SK-N-SH (cell line): ENCODE data around the gene FGD6. TPM values are rescaled to one million over a fixed set of nuclear protein-coding genes. Genes with fewer than 3 reads are reported as not detected.

Experiments used
- CTCF ChIA-PET: fragments of 300-600, 350-600 bp; formaldehyde crosslinking; extraction: SDS; loops from one replicate; lab custom pipeline; 2021; lab: Yijun Ruan, JAX
- POLR2A ChIA-PET: fragments of 350-600 bp; sonication (Branson Sonifier 250); formaldehyde crosslinking; extraction: SDS; loops from one replicate; lab custom pipeline; 2020; ENCODE audit warnings: antibody characterized with exemption, inconsistent platforms; lab: Yijun Ruan, JAX
- DNase-seq: peaks from one replicate; pipeline ENCODE4 v3.0.0; 2012
- H2AFZ ChIP-seq: fragments of 200-600 bp; sonication (generic); 2 replicates; pipeline ENCODE4 v1.8.1; 2016; ENCODE audit warnings: antibody characterized with exemption, mild to moderate bottlenecking, low read depth
- H3F3A ChIP-seq: fragments of 200-600 bp; sonication (generic); replicated peaks from 2 replicates; pipeline ENCODE3; 2016; ENCODE audit warnings: antibody characterized with exemption, mild to moderate bottlenecking; ENCODE audit not compliant: insufficient read depth
- H3K27ac ChIP-seq, 2 experiments: fragments of 200-500 bp in 1 of 2; fragments of 200-600 bp in 1 of 2; sonication (Bioruptor generic) in 1 of 2; sonication (generic), shearing (Covaris generic) in 1 of 2; 2 replicates each; pipeline versions ENCODE4 v1.5.1 to v1.6.1; 2014 to 2016; ENCODE audit warnings: low read depth in 2 of 2, inconsistent platforms in 1 of 2, low read length in 1 of 2, mild to moderate bottlenecking in 1 of 2, mixed read lengths in 1 of 2
- H3K27me3 ChIP-seq: fragments of 200-600 bp; sonication (generic), shearing (Covaris generic); 2 replicates; pipeline ENCODE4 v1.6.1; 2016; ENCODE audit warnings: mixed run types; ENCODE audit not compliant: insufficient read depth
- H3K36me3 ChIP-seq, 2 experiments: fragments of 200-500 bp in 1 of 2; fragments of 200-600 bp in 1 of 2; sonication (Bioruptor generic) in 1 of 2; sonication (generic) in 1 of 2; replicated peaks in 1 of 2; 2 replicates each; pipeline versions ENCODE3 to v1.5.1; 2014 to 2016; ENCODE audit warnings: low read length in 1 of 2, mild to moderate bottlenecking in 1 of 2; ENCODE audit not compliant: insufficient read depth in 2 of 2, control insufficient read depth in 1 of 2
- H3K4me1 ChIP-seq, 2 experiments: fragments of 200-500 bp in 1 of 2; fragments of 200-600 bp in 1 of 2; sonication (Bioruptor generic) in 1 of 2; sonication (generic), shearing (Covaris generic) in 1 of 2; 2 replicates each; pipeline versions ENCODE4 v1.5.1 to v1.6.1; 2014 to 2016; ENCODE audit warnings: low read depth in 1 of 2, low read length in 1 of 2, mixed run types in 1 of 2; ENCODE audit not compliant: insufficient read depth in 2 of 2, control insufficient read depth in 1 of 2
- H3K4me2 ChIP-seq: fragments of 200-600 bp; sonication (generic), shearing (Covaris generic); 2 replicates; pipeline ENCODE4 v1.6.1; 2017; ENCODE audit warnings: mixed run types
- H3K4me3 ChIP-seq, 2 experiments: fragments of 200-500 bp in 1 of 2; fragments of 200-600 bp in 1 of 2; sonication (Bioruptor generic) in 1 of 2; sonication (generic), shearing (Covaris generic) in 1 of 2; 2 replicates each; pipeline versions ENCODE4 v1.5.1 to v1.8.1; 2014 to 2016; ENCODE audit warnings: low read depth in 2 of 2, inconsistent platforms in 1 of 2, low read length in 1 of 2, mild to moderate bottlenecking in 1 of 2, mixed read lengths in 1 of 2, moderate library complexity in 1 of 2
- H3K79me2 ChIP-seq: fragments of 200-600 bp; sonication (generic); 2 replicates; pipeline ENCODE4 v1.8.1; 2017; ENCODE audit warnings: mild to moderate bottlenecking; ENCODE audit not compliant: insufficient read depth
- H3K9ac ChIP-seq: fragments of 200-600 bp; sonication (generic); 2 replicates; pipeline ENCODE4 v1.6.1; 2017; ENCODE audit warnings: mixed run types
- H3K9me2 ChIP-seq: fragments of 200-600 bp; sonication (generic); 2 replicates; pipeline ENCODE4 v1.6.1; 2017; ENCODE audit warnings: mixed run types
- H3K9me3 ChIP-seq: fragments of 200-600 bp; sonication (generic); 2 replicates; pipeline ENCODE4 v1.6.1; 2017; ENCODE audit warnings: mixed run types, mild to moderate bottlenecking, moderate library complexity
- H4K20me1 ChIP-seq: fragments of 200-600 bp; sonication (generic); 2 replicates; pipeline ENCODE4 v1.6.1; 2017; ENCODE audit warnings: mild to moderate bottlenecking, mixed run types; ENCODE audit not compliant: insufficient read depth
- EP300 ChIP-seq, 2 experiments: IDR thresholded peaks; 2 replicates each; pipeline versions ENCODE4 v1.4.0 to v1.6.1; 2012; ENCODE audit warnings: borderline replicate concordance in 1 of 2, low read depth in 1 of 2, low read length in 1 of 2
- EZH2phosphoT487 ChIP-seq: fragments of 200-600 bp; sonication (generic); IDR thresholded peaks from 2 replicates; pipeline ENCODE4 v1.6.1; 2017; ENCODE audit warnings: low read depth, mixed run types, mild to moderate bottlenecking, antibody characterized with exemption, moderate library complexity, borderline replicate concordance
- FOSL2 ChIP-seq: IDR thresholded peaks from 2 replicates; pipeline ENCODE4 v1.4.0; 2012; ENCODE audit warnings: low read depth, mild to moderate bottlenecking, moderate library complexity, borderline replicate concordance
- FOXJ3 ChIP-seq: sonication (generic); formaldehyde crosslinking; IDR thresholded peaks from 2 replicates; pipeline ENCODE4 v1.5.1; 2020; ENCODE audit warnings: mild to moderate bottlenecking, missing genetic modification reagents
- IRF3 ChIP-seq: fragments of 150-350 bp; IDR thresholded peaks from 2 replicates; pipeline ENCODE4 v1.6.1; 2016; ENCODE audit warnings: mild to moderate bottlenecking, low read depth, low read length
- JUND ChIP-seq: IDR thresholded peaks from 2 replicates; pipeline ENCODE4 v1.4.0; 2012
- NRF1 ChIP-seq: IDR thresholded peaks from 2 replicates; pipeline ENCODE4 v1.6.1; 2012; ENCODE audit warnings: low read depth, mild to moderate bottlenecking, low read length
- POLR2AphosphoS5 ChIP-seq: IDR thresholded peaks from 2 replicates; pipeline ENCODE4 v1.6.1; 2012; ENCODE audit warnings: low read depth, low read length
- RAD21 ChIP-seq: IDR thresholded peaks from 2 replicates; pipeline ENCODE4 v1.6.1; 2012; ENCODE audit warnings: mild to moderate bottlenecking, low read length
- RFX5 ChIP-seq: IDR thresholded peaks from 2 replicates; pipeline ENCODE4 v1.6.1; 2012; ENCODE audit warnings: mild to moderate bottlenecking, improper control_type of control experiment, low read length
- RXRA ChIP-seq: IDR thresholded peaks from 2 replicates; pipeline ENCODE4 v1.4.0; 2012; ENCODE audit warnings: low read depth, mild to moderate bottlenecking, borderline replicate concordance
- SIN3A ChIP-seq: IDR thresholded peaks from 2 replicates; pipeline ENCODE4 v1.6.1; 2012; ENCODE audit warnings: low read depth, mild to moderate bottlenecking, low read length, moderate library complexity, borderline replicate concordance
- TAF1 ChIP-seq: IDR thresholded peaks from 2 replicates; pipeline ENCODE4 v1.6.1; 2012; ENCODE audit warnings: low read depth, mild to moderate bottlenecking, low read length, moderate library complexity, borderline replicate concordance
- TCF12 ChIP-seq: IDR thresholded peaks from 2 replicates; pipeline ENCODE4 v1.4.0; 2012
- USF1 ChIP-seq: IDR thresholded peaks from 2 replicates; pipeline ENCODE4 v1.4.0; 2012; ENCODE audit warnings: low read depth, borderline replicate concordance
- USF2 ChIP-seq: fragments of 150-350 bp; IDR thresholded peaks from 2 replicates; pipeline ENCODE4 v1.6.1; 2017; ENCODE audit warnings: antibody characterized with exemption, low read length, low read depth, borderline replicate concordance
- YY1 ChIP-seq: IDR thresholded peaks from 2 replicates; pipeline ENCODE4 v1.4.0; 2012; ENCODE audit warnings: low read depth, mild to moderate bottlenecking
- WGBS: methylation state at CpG from one replicate; pipeline ENCODE4 v1.1.6; 2017; ENCODE audit warnings: low lambda C conversion rate; 5-methylcytosine and 5-hydroxymethylcytosine counted together
- polyA plus RNA-seq, 3 experiments: library from polyadenylated mRNA; depleted of rRNA; stranded (reverse); fragments of >200 nt; gene quantifications; 2 replicates each; pipeline ENCODE4 v1.2.3, GENCODE V29; 2012
- TF ChIP-seq, protein P1 (sequence below): fragments of 200-600 bp; sonication (generic); IDR thresholded peaks from 2 replicates; pipeline ENCODE4 v1.6.1; 2017; ENCODE audit warnings: antibody characterized with exemption, mild to moderate bottlenecking, moderate library complexity

FGD6 gene
- polyA plus RNA-seq, 1 of the 3 experiments (the other 2 are of a cell fraction): 2.8 TPM

DNA sequence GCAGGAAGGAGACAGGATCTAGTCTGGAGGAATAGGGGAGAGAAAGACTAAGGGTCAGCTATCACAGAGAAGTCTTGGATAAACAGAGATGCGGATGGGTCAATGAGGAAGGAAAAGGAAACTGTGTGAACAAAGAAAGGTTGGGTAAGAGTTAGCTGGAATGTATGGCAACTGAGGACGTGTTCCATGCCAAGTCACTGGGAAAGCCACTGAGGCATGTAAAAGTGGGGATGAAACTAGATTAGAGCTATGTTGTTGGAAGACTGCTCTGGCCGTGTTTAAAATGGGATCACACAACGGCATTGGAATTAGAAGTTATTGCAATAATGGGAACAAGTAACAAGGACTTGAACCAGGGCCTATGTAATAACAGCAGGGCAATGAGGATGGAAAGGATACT is 139.9 kb downstream of the FGD6 start:
- no peak overlapping the region for H3K4me3 ChIP-seq
- 98% methylated on average over 4 of the region's 4 CpGs for WGBS
- no peak overlapping the region for H3K9ac ChIP-seq
- TF ChIP-seq TAF1 (no peak), RFX5 (no peak), IRF3 (no peak), USF1 (no peak)
- TF ChIP-seq, protein P1, sequence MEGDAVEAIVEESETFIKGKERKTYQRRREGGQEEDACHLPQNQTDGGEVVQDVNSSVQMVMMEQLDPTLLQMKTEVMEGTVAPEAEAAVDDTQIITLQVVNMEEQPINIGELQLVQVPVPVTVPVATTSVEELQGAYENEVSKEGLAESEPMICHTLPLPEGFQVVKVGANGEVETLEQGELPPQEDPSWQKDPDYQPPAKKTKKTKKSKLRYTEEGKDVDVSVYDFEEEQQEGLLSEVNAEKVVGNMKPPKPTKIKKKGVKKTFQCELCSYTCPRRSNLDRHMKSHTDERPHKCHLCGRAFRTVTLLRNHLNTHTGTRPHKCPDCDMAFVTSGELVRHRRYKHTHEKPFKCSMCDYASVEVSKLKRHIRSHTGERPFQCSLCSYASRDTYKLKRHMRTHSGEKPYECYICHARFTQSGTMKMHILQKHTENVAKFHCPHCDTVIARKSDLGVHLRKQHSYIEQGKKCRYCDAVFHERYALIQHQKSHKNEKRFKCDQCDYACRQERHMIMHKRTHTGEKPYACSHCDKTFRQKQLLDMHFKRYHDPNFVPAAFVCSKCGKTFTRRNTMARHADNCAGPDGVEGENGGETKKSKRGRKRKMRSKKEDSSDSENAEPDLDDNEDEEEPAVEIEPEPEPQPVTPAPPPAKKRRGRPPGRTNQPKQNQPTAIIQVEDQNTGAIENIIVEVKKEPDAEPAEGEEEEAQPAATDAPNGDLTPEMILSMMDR: no peak
- TF ChIP-seq, all 33 proteins: peak for 0
- ChIA-PET CTCF (interaction anchor here (1.2 kb wide), 1 partner anchor 14 kb away, joined by 4 read pairs; no protein-coding TSS in a partner anchor), POLR2A (no interaction called here)
- DNase-seq: no peak
- H3K9me2 ChIP-seq: no peaks in the 10 kb centered on the region
- H3K4me2 ChIP-seq: no peak overlapping the region
- H3K79me2 ChIP-seq: peaks cover 11% of the 10 kb centered on the region
- peaks cover 0 to 9% of the 10 kb centered on the region in 2 experiments for H3K36me3 ChIP-seq
- no peak overlapping the region for H3K27ac ChIP-seq
- H3K4me1 ChIP-seq: no peaks in the 10 kb centered on the region
- no peaks in the 10 kb centered on the region for H3K27me3 ChIP-seq
- no peaks in the 10 kb centered on the region for H3F3A ChIP-seq
- no peak overlapping the region for H2AFZ ChIP-seq
- H3K9me3 ChIP-seq: no peaks in the 10 kb centered on the region
- H4K20me1 ChIP-seq: no peaks in the 10 kb centered on the region

DNA sequence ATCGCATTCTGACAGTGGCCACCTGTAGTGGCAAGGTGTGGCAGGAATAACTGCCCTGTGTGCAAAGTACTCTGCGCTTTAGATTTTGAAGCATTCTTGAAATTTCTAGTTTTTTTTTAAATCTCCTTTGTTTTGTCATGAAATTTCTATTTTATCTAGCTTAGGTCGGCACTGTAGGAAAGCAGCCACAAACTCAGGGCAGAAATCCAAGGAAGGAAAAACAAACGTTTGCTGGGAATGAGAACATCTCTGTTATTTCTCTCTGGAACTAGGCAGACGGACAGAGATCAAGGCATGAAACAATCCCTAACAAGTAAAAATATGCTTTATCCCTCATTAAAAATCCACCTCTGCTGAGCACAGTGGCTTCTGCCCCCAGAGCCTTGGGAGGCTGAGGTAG is 142.5 kb downstream of the FGD6 start:
- no peaks in the 10 kb centered on the region for H3F3A ChIP-seq
- H3K9ac ChIP-seq: no peak overlapping the region
- H4K20me1 ChIP-seq: no peaks in the 10 kb centered on the region
- CTCF ChIA-PET: interaction anchor here (1.9 kb wide), 1 partner anchor 39 kb away, joined by 11 read pairs; no protein-coding TSS in a partner anchor
- POLR2A ChIA-PET: no interaction called here
- H3K79me2 ChIP-seq: peaks cover 37% of the 10 kb centered on the region
- no peaks in the 10 kb centered on the region for H3K36me3 ChIP-seq
- H3K4me1 ChIP-seq: no peaks in the 10 kb centered on the region
- no peaks in the 10 kb centered on the region for H3K9me3 ChIP-seq
- DNase-seq: no peak
- H3K27me3 ChIP-seq: no peaks in the 10 kb centered on the region
- no peak overlapping the region for H3K27ac ChIP-seq
- TF ChIP-seq EP300 (IDR thresholded peaks at IDR 0.05; ENCODE audit: borderline replicate concordance in 1 of 2, low read depth in 1 of 2, low read length in 1 of 2): no peak
- no peak for TF ChIP-seq POLR2AphosphoS5
- TF ChIP-seq RXRA: no peak
- no peak for TF ChIP-seq USF1
- TF ChIP-seq RAD21: no peak
- TF ChIP-seq YY1: no peak
- no peak for TF ChIP-seq USF2
- TF ChIP-seq FOSL2: no peak
- TF ChIP-seq IRF3: no peak
- no peak for TF ChIP-seq NRF1
- no peak for TF ChIP-seq EZH2phosphoT487
- TF ChIP-seq JUND: no peak
- no peak for TF ChIP-seq TCF12
- no peak for TF ChIP-seq FOXJ3 (CRISPR knock-in tag)
- no peak for TF ChIP-seq SIN3A
- no peak overlapping the region for H2AFZ ChIP-seq
- H3K4me3 ChIP-seq: no peak overlapping the region
- WGBS: 87% methylated on average over 5 of the region's 5 CpGs
- H3K9me2 ChIP-seq: no peaks in the 10 kb centered on the region
- H3K4me2 ChIP-seq: no peak overlapping the region
